Measurements from ENCODE around the gene PCA3.

DNA sequence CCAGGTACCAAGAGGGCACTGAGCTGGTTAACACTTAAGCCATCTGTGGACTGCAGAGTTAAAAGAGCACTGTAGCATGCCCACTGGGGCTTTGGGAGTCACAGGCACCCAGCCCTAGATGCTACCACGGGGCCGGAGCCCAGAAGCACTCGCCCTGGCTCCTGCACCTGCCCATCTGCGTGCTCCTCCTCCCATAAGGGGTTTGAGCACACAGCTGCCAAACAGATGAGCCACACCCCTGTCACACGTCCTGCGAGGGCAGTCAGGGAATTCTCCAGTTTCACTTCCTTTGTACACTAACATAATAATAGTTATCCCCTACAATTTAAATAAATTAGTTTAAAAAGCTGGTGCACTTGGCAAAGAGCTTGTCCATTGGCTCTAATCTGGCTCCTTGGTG, 4.5 kb upstream of the PCA3 start:
- TF ChIP-seq, protein P1, sequence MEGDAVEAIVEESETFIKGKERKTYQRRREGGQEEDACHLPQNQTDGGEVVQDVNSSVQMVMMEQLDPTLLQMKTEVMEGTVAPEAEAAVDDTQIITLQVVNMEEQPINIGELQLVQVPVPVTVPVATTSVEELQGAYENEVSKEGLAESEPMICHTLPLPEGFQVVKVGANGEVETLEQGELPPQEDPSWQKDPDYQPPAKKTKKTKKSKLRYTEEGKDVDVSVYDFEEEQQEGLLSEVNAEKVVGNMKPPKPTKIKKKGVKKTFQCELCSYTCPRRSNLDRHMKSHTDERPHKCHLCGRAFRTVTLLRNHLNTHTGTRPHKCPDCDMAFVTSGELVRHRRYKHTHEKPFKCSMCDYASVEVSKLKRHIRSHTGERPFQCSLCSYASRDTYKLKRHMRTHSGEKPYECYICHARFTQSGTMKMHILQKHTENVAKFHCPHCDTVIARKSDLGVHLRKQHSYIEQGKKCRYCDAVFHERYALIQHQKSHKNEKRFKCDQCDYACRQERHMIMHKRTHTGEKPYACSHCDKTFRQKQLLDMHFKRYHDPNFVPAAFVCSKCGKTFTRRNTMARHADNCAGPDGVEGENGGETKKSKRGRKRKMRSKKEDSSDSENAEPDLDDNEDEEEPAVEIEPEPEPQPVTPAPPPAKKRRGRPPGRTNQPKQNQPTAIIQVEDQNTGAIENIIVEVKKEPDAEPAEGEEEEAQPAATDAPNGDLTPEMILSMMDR (conservative IDR thresholded peaks at IDR 0.05; ENCODE audit: low read depth, low read length) = no peak
- no peak for TF ChIP-seq EZH2 (IDR thresholded peaks at IDR 0.05; ENCODE audit: borderline replicate concordance, low read depth, low read length, poor library complexity, severe bottlenecking)

All from A673 (cell line).